Activated CD4-positive, alpha-beta T cell treated with anti-CD3 and anti-CD28 coated beads, Interleukin-2, amount 50 U/mL, for 16 hours (primary cell): ENCODE data around the gene SPSB2.
"Not testable (repeated sequence)": the region's sequence is repeated elsewhere in the genome, so short reads cannot be mapped to it uniquely, and the experiment has no call there.

ENCODE experiments used
- DNase-seq: peaks from one replicate; pipeline ENCODE4 v3.0.0-alpha.2; 2020

Gene SPSB2

GRCh38 chr12:6873094-6874014 lies at the start of gene SPSB2:
SPSB2 (minus strand) TSS chr12:6873303; CDS start chr12:6872901, 402 bp downstream.
- peak; percentile 98 for DNase-seq

GRCh38 chr12:6921996-6922946 lies 49.2 kb upstream of the SPSB2 start:
- DNase-seq, result no peak

GRCh38 chr12:6921539-6921938 lies 48.4 kb upstream of the SPSB2 start:
- no peak for DNase-seq

- no peak for DNase-seq
Measured at GRCh38 chr12:6919588-6919987, 46.5 kb upstream of the SPSB2 start.

- no peak for DNase-seq
Measured at GRCh38 chr12:6917491-6918231, 44.6 kb upstream of the SPSB2 start.

GRCh38 chr12:6916426-6917200 lies 43.5 kb upstream of the SPSB2 start:
- no peak for DNase-seq

- DNase-seq, result no peak
Measured at GRCh38 chr12:6915789-6916285, 42.7 kb upstream of the SPSB2 start.

GRCh38 chr12:6914947-6915788 lies 42.1 kb upstream of the SPSB2 start:
- no peak for DNase-seq

GRCh38 chr12:6914246-6914946 lies 41.3 kb upstream of the SPSB2 start, which contains the start of gene ENO2:
ENO2 (plus strand) TSS chr12:6914580; CDS start chr12:6915833, 1,253 bp downstream.
- DNase-seq, result peak; percentile 78

- DNase-seq, result no peak
Measured at GRCh38 chr12:6912164-6912935, 39.2 kb upstream of the SPSB2 start.

GRCh38 chr12:6909421-6910145 lies 36.5 kb upstream of the SPSB2 start:
- no peak for DNase-seq

- DNase-seq, result not testable (repeated sequence)
Measured at GRCh38 chr12:6908141-6908540, 35.0 kb upstream of the SPSB2 start.

- DNase-seq, result no peak
Measured at GRCh38 chr12:6905414-6906040, 32.4 kb upstream of the SPSB2 start.

- peak; percentile 98 for DNase-seq
Measured at GRCh38 chr12:6904280-6905276, 31.5 kb upstream of the SPSB2 start, which contains the start of gene LRRC23. LRRC23 (plus strand) TSS chr12:6904822; CDS start chr12:6905634, 812 bp downstream.

- DNase-seq, result no peak
Measured at GRCh38 chr12:6903722-6904121, 30.6 kb upstream of the SPSB2 start.

GRCh38 chr12:6902448-6902847 lies 29.3 kb upstream of the SPSB2 start:
- no peak for DNase-seq
